Fibroblast of lung (primary cell): Measurements from ENCODE around the gene RRAS.

Source experiments
- CTCF ChIP-seq, 2 donors: IDR thresholded peaks in 1 of 2; conservative IDR thresholded peaks in 1 of 2; 1 replicate in 1 of 2; 2 replicates in 1 of 2; pipeline ENCODE4 v1.5.1; 2011 to 2012; ENCODE audit warnings: low read length in 2 of 2, control low read depth in 1 of 2, inconsistent platforms in 1 of 2, low read depth in 1 of 2, mild to moderate bottlenecking in 1 of 2
- EZH2 ChIP-seq: IDR thresholded peaks from 2 replicates; pipeline ENCODE4 v1.5.1; 2012; ENCODE audit warnings: low read length, control low read depth, mild to moderate bottlenecking; ENCODE audit errors: missing control alignments

- TF ChIP-seq CTCF (conservative IDR thresholded peaks at IDR 0.05 in 1 of 2, IDR thresholded peaks at IDR 0.05 in 1 of 2; ENCODE audit: low read depth in 1 of 2, low read length in 2 of 2) (no peak), EZH2 (no peak)
Observed at GRCh38 chr19:49658139-49658517, 18.2 kb upstream of the RRAS start.
